Measurements from ENCODE around the gene LRRN2. TPM values are rescaled to one million over a fixed set of nuclear protein-coding genes. Genes with fewer than 3 reads are reported as not detected.

Gene LRRN2
- total RNA-seq, 1 donor from 2014 or later, result 4.9 TPM

- no peaks in the 10 kb centered on the region for H3K79me2 ChIP-seq (ENCODE audit: insufficient read depth, low read length)
- H3K9me3 ChIP-seq (ENCODE audit: insufficient read depth, low read depth, low read length), result no peaks in the 10 kb centered on the region
- Mint-ChIP-seq H3K27ac (ENCODE audit: unreplicated experiment) (peak overlapping the region; percentile 83), H3K36me3 (ENCODE audit: low read depth, unreplicated experiment) (peaks cover 4% of the 10 kb centered on the region), H3K4me3 (ENCODE audit: unreplicated experiment) (peak overlapping the region; percentile 37), H3K27me3 (ENCODE audit: low read depth, unreplicated experiment) (peaks cover 56% of the 10 kb centered on the region), H3K9me3 (ENCODE audit: unreplicated experiment) (no peaks in the 10 kb centered on the region), H3K4me1 (ENCODE audit: low read depth, unreplicated experiment) (peaks cover 8% of the 10 kb centered on the region)
- peak; percentile 66 for DNase-seq (ENCODE audit: low read depth)
- H2AFZ ChIP-seq (ENCODE audit: low read depth, low read length), result no peak overlapping the region
- H3K27ac ChIP-seq (ENCODE audit: low read depth, low read length), result no peak overlapping the region
- peaks cover 5% of the 10 kb centered on the region for H4K20me1 ChIP-seq (ENCODE audit: insufficient read depth, low read length)
- no peak overlapping the region for H3K4me3 ChIP-seq (ENCODE audit: insufficient read depth, low read depth, low read length)
- no peaks in the 10 kb centered on the region for H3K36me3 ChIP-seq (ENCODE audit: insufficient read depth, low read length)
- no peaks in the 10 kb centered on the region for H3K4me1 ChIP-seq (ENCODE audit: insufficient read depth, low read length)
- TF ChIP-seq, protein P1, sequence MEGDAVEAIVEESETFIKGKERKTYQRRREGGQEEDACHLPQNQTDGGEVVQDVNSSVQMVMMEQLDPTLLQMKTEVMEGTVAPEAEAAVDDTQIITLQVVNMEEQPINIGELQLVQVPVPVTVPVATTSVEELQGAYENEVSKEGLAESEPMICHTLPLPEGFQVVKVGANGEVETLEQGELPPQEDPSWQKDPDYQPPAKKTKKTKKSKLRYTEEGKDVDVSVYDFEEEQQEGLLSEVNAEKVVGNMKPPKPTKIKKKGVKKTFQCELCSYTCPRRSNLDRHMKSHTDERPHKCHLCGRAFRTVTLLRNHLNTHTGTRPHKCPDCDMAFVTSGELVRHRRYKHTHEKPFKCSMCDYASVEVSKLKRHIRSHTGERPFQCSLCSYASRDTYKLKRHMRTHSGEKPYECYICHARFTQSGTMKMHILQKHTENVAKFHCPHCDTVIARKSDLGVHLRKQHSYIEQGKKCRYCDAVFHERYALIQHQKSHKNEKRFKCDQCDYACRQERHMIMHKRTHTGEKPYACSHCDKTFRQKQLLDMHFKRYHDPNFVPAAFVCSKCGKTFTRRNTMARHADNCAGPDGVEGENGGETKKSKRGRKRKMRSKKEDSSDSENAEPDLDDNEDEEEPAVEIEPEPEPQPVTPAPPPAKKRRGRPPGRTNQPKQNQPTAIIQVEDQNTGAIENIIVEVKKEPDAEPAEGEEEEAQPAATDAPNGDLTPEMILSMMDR (IDR thresholded peaks at IDR 0.05; ENCODE audit: insufficient read depth, low read depth, low read length), result no peak
- no peak for TF ChIP-seq EZH2 (IDR thresholded peaks at IDR 0.05; ENCODE audit: insufficient read depth, low read length)
- H3K9ac ChIP-seq (ENCODE audit: low read length), result no peak overlapping the region
- FAIRE-seq, result no peak
- H3K4me2 ChIP-seq (ENCODE audit: low read length), result peak overlapping the region; percentile 40
- H3K27me3 ChIP-seq (ENCODE audit: insufficient read depth, low read length), result peaks cover 25% of the 10 kb centered on the region
These were observed 38.3 kb downstream of the LRRN2 start for GRCh38 chr1:204647114-204647804.

GRCh38 chr1:204645666-204646065 is 39.9 kb downstream of the LRRN2 start:
- Histone ChIP-seq H3K9me3 (ENCODE audit: insufficient read depth, low read depth, low read length) (no peaks in the 10 kb centered on the region), H2AFZ (ENCODE audit: low read depth, low read length) (no peak overlapping the region), H3K4me3 (ENCODE audit: insufficient read depth, low read depth, low read length) (no peak overlapping the region), H3K4me2 (ENCODE audit: low read length) (no peak overlapping the region), H3K79me2 (ENCODE audit: insufficient read depth, low read length) (no peaks in the 10 kb centered on the region), H3K36me3 (ENCODE audit: insufficient read depth, low read length) (no peaks in the 10 kb centered on the region), H4K20me1 (ENCODE audit: insufficient read depth, low read length) (no peaks in the 10 kb centered on the region), H3K9ac (ENCODE audit: low read length) (no peak overlapping the region), H3K4me1 (ENCODE audit: insufficient read depth, low read length) (no peaks in the 10 kb centered on the region), H3K27ac (ENCODE audit: low read depth, low read length) (no peak overlapping the region), H3K27me3 (ENCODE audit: insufficient read depth, low read length) (peaks cover 12% of the 10 kb centered on the region)
- Mint-ChIP-seq H3K27me3 (ENCODE audit: low read depth, unreplicated experiment) (peaks cover 49% of the 10 kb centered on the region), H3K4me3 (ENCODE audit: unreplicated experiment) (no peak overlapping the region), H3K9me3 (ENCODE audit: unreplicated experiment) (no peaks in the 10 kb centered on the region), H3K4me1 (ENCODE audit: low read depth, unreplicated experiment) (peaks cover 8% of the 10 kb centered on the region), H3K27ac (ENCODE audit: unreplicated experiment) (no peak overlapping the region), H3K36me3 (ENCODE audit: low read depth, unreplicated experiment) (peaks cover 2% of the 10 kb centered on the region)
- DNase-seq (ENCODE audit: low read depth) (no peak), FAIRE-seq (no peak)
- TF ChIP-seq, protein P1 (IDR thresholded peaks at IDR 0.05; ENCODE audit: insufficient read depth, low read depth, low read length), result no peak
- TF ChIP-seq EZH2 (IDR thresholded peaks at IDR 0.05; ENCODE audit: insufficient read depth, low read length), result no peak

DNA sequence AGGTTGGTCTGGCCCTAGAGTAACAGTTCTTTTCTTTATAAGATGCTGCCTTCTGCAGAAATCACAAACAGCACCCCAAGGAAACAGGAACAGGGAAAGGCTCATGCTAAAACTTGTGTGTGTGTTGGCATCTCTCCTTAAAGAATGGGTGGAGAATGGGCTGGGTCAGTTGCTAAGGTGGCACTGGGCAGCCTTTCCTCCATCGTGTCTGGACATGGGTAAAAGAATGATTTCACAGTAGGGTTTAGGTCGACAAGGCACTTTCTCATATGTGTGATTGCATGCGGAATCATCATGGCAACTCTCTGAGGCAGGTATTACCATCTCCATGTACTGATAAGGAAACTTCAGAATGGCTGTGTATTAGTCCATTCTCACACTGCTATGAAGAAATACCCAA is 40.3 kb downstream of the LRRN2 start:
- Histone ChIP-seq H4K20me1 (ENCODE audit: insufficient read depth, low read length) (no peaks in the 10 kb centered on the region), H2AFZ (ENCODE audit: low read depth, low read length) (no peak overlapping the region), H3K36me3 (ENCODE audit: insufficient read depth, low read length) (no peaks in the 10 kb centered on the region), H3K27ac (ENCODE audit: low read depth, low read length) (no peak overlapping the region), H3K9me3 (ENCODE audit: insufficient read depth, low read depth, low read length) (no peaks in the 10 kb centered on the region), H3K4me2 (ENCODE audit: low read length) (no peak overlapping the region), H3K27me3 (ENCODE audit: insufficient read depth, low read length) (peaks cover 12% of the 10 kb centered on the region), H3K4me3 (ENCODE audit: insufficient read depth, low read depth, low read length) (no peak overlapping the region), H3K9ac (ENCODE audit: low read length) (no peak overlapping the region), H3K4me1 (ENCODE audit: insufficient read depth, low read length) (no peaks in the 10 kb centered on the region), H3K79me2 (ENCODE audit: insufficient read depth, low read length) (no peaks in the 10 kb centered on the region)
- DNase-seq (ENCODE audit: low read depth) (no peak), FAIRE-seq (no peak)
- Mint-ChIP-seq H3K27ac (ENCODE audit: unreplicated experiment) (no peak overlapping the region), H3K9me3 (ENCODE audit: unreplicated experiment) (no peaks in the 10 kb centered on the region), H3K27me3 (ENCODE audit: low read depth, unreplicated experiment) (peaks cover 47% of the 10 kb centered on the region), H3K4me1 (ENCODE audit: low read depth, unreplicated experiment) (peaks cover 8% of the 10 kb centered on the region), H3K4me3 (ENCODE audit: unreplicated experiment) (peak overlapping the region; percentile 57), H3K36me3 (ENCODE audit: low read depth, unreplicated experiment) (peaks cover 2% of the 10 kb centered on the region)
- TF ChIP-seq EZH2 (IDR thresholded peaks at IDR 0.05; ENCODE audit: insufficient read depth, low read length), result no peak
- TF ChIP-seq, protein P1 (IDR thresholded peaks at IDR 0.05; ENCODE audit: insufficient read depth, low read depth, low read length), result no peak

Data from astrocyte (in vitro differentiated cells and primary cell).